ENCODE results near the gene OLFML3.

The OLFML3 gene

GRCh38 chr1:114025609-114026401, 46.5 kb downstream of the OLFML3 start:
- no peak for DNase-seq (ENCODE audit: low spot score)

GRCh38 chr1:114026797-114027196, 47.5 kb downstream of the OLFML3 start:
- DNase-seq (ENCODE audit: low spot score) = no peak
